ENCODE measurements around the gene CAMK4. TPM values are rescaled to one million over a fixed set of nuclear protein-coding genes. Genes with fewer than 3 reads are reported as not detected.

CAMK4 gene
- total and polyA plus RNA-seq, 4 donors: 0.27 to 1.4 (median 1.2) TPM

- 61% methylated on average over 2 of the region's 2 CpGs for WGBS
- Histone ChIP-seq H3K4me1 (ENCODE audit: control insufficient read depth in 4 of 4, insufficient read depth in 4 of 4, low read length in 3 of 4) (no peaks in the 10 kb centered on the region), H3K36me3 (ENCODE audit: control insufficient read depth in 4 of 4, insufficient read depth in 3 of 4, low read depth in 1 of 4, low read length in 3 of 4) (no peaks in the 10 kb centered on the region), H3K4me3 (ENCODE audit: low read depth in 1 of 3, low read length in 3 of 3) (no peak overlapping the region), H3K9me3 (ENCODE audit: control insufficient read depth in 4 of 4, low read length in 3 of 4) (no peaks in the 10 kb centered on the region), H3K27ac (ENCODE audit: low read depth in 1 of 2, low read length in 2 of 2) (peak overlapping the region in 1 of 2 donors; percentile 24), H3K9ac (ENCODE audit: low read depth in 1 of 2, low read length in 2 of 2) (no peak overlapping the region), H3K27me3 (ENCODE audit: control insufficient read depth in 4 of 4, insufficient read depth in 4 of 4, low read length in 3 of 4) (no peaks in the 10 kb centered on the region)
- DNase-seq (ENCODE audit: low spot score): no peak
- no peak for TF ChIP-seq ATF3 (IDR thresholded peaks at IDR 0.05)
- TF ChIP-seq GABPA (IDR thresholded peaks at IDR 0.05 in 1 of 2, conservative IDR thresholded peaks at IDR 0.05 in 1 of 2): no peak
- TF ChIP-seq NR2F2 (IDR thresholded peaks at IDR 0.05): no peak
- no peak for TF ChIP-seq CTCF (IDR thresholded peaks at IDR 0.05; ENCODE audit: low read depth, low read length, missing input control)
- no peak for TF ChIP-seq SP1 (IDR thresholded peaks at IDR 0.05)
- no peak for TF ChIP-seq HNF4G (IDR thresholded peaks at IDR 0.05)
- TF ChIP-seq FOXA1 (IDR thresholded peaks at IDR 0.05): no peak
- no peak for TF ChIP-seq EGR1 (IDR thresholded peaks at IDR 0.05; ENCODE audit: low read depth in 2 of 2)
- TF ChIP-seq FOXA2 (IDR thresholded peaks at IDR 0.05): no peak
- TF ChIP-seq RAD21 (IDR thresholded peaks at IDR 0.05): no peak
These were observed 229.6 kb downstream of the CAMK4 start for GRCh38 chr5:111453747-111454146.

DNA sequence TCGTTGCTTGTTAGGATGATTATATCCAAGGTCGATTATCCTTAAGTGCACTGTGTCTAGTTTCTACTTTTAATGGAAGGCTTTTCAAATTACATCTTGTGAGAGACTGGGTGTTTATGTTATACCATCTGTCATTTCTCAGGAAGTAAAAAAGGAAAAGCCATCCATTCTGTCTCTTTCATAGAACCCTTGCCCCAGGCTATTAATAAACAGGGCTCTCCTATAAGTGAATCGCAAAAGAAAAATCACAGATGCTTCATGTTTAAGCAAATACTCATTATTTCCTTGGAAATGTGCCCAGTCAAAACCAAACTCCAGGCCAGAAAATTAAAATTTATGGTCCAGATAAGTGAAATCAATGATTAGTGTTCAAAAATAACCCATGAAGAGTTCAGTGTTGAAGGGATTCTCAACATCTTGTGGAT, 230.0 kb downstream of the CAMK4 start:
- no peak overlapping the region for H3K9ac ChIP-seq (ENCODE audit: low read depth in 1 of 2, low read length in 2 of 2)
- H3K36me3 ChIP-seq (ENCODE audit: control insufficient read depth in 4 of 4, insufficient read depth in 3 of 4, low read depth in 1 of 4, low read length in 3 of 4): no peaks in the 10 kb centered on the region
- no peaks in the 10 kb centered on the region for H3K4me1 ChIP-seq (ENCODE audit: control insufficient read depth in 4 of 4, insufficient read depth in 4 of 4, low read length in 3 of 4)
- WGBS: 87% methylated on average over 3 of the region's 3 CpGs
- TF ChIP-seq CTCF (IDR thresholded peaks at IDR 0.05; ENCODE audit: low read depth, low read length, missing input control) (no peak), NR2F2 (IDR thresholded peaks at IDR 0.05) (peak; percentile 14), RXRA (IDR thresholded peaks at IDR 0.05) (no peak), JUND (IDR thresholded peaks at IDR 0.05) (no peak)
- TF ChIP-seq, protein P1, sequence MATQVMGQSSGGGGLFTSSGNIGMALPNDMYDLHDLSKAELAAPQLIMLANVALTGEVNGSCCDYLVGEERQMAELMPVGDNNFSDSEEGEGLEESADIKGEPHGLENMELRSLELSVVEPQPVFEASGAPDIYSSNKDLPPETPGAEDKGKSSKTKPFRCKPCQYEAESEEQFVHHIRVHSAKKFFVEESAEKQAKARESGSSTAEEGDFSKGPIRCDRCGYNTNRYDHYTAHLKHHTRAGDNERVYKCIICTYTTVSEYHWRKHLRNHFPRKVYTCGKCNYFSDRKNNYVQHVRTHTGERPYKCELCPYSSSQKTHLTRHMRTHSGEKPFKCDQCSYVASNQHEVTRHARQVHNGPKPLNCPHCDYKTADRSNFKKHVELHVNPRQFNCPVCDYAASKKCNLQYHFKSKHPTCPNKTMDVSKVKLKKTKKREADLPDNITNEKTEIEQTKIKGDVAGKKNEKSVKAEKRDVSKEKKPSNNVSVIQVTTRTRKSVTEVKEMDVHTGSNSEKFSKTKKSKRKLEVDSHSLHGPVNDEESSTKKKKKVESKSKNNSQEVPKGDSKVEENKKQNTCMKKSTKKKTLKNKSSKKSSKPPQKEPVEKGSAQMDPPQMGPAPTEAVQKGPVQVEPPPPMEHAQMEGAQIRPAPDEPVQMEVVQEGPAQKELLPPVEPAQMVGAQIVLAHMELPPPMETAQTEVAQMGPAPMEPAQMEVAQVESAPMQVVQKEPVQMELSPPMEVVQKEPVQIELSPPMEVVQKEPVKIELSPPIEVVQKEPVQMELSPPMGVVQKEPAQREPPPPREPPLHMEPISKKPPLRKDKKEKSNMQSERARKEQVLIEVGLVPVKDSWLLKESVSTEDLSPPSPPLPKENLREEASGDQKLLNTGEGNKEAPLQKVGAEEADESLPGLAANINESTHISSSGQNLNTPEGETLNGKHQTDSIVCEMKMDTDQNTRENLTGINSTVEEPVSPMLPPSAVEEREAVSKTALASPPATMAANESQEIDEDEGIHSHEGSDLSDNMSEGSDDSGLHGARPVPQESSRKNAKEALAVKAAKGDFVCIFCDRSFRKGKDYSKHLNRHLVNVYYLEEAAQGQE (IDR thresholded peaks at IDR 0.05): no peak
- DNase-seq (ENCODE audit: low spot score): no peak
- H3K27ac ChIP-seq (ENCODE audit: low read depth in 1 of 2, low read length in 2 of 2): no peak overlapping the region
- H3K27me3 ChIP-seq (ENCODE audit: control insufficient read depth in 4 of 4, insufficient read depth in 4 of 4, low read length in 3 of 4): no peaks in the 10 kb centered on the region
- H3K9me3 ChIP-seq (ENCODE audit: control insufficient read depth in 4 of 4, low read length in 3 of 4): no peaks in the 10 kb centered on the region
- no peak overlapping the region for H3K4me3 ChIP-seq (ENCODE audit: low read depth in 1 of 3, low read length in 3 of 3)
